Subcutaneous abdominal adipose tissue (tissue), 5 donors: ENCODE measurements around the gene BST1.

Experiments used
- H3K27ac ChIP-seq: one replicate; pipeline ENCODE4 v1.7.0; 2013; ENCODE audit warnings: low read depth, mild to moderate bottlenecking, inconsistent platforms, low read length, moderate library complexity
- H3K27me3 ChIP-seq, 5 donors: one replicate each; pipeline ENCODE4 v1.7.0; 2013; ENCODE audit warnings: low read length in 5 of 5, inconsistent platforms in 1 of 5; ENCODE audit not compliant: control insufficient read depth in 5 of 5, insufficient read depth in 4 of 5
- H3K36me3 ChIP-seq, 5 donors: one replicate each; pipeline ENCODE4 v1.7.0; 2013; ENCODE audit warnings: low read length in 5 of 5; ENCODE audit not compliant: control insufficient read depth in 5 of 5, insufficient read depth in 5 of 5
- H3K4me1 ChIP-seq, 5 donors: one replicate each; pipeline ENCODE4 v1.7.0; 2013; ENCODE audit warnings: low read length in 5 of 5, mild to moderate bottlenecking in 3 of 5, moderate library complexity in 1 of 5; ENCODE audit not compliant: control insufficient read depth in 5 of 5, insufficient read depth in 5 of 5
- H3K4me3 ChIP-seq, 5 donors: one replicate each; pipeline ENCODE4 v1.7.0; 2013; ENCODE audit warnings: low read length in 5 of 5, low read depth in 1 of 5
- H3K9ac ChIP-seq, 5 donors: one replicate each; pipeline ENCODE4 v1.7.0; 2013; ENCODE audit warnings: low read length in 5 of 5, mild to moderate bottlenecking in 4 of 5, moderate library complexity in 3 of 5
- H3K9me3 ChIP-seq, 5 donors: one replicate each; pipeline ENCODE4 v1.7.0; 2013; ENCODE audit warnings: low read length in 5 of 5; ENCODE audit not compliant: control insufficient read depth in 5 of 5
- donor health status: healthy.
- donor health status: healthy.
- donor health status: healthy.
- donor health status: healthy.
- donor health status: healthy.

The BST1 gene

GRCh38 chr4:15704129-15704528 is 1.3 kb downstream of the BST1 start:
- Histone ChIP-seq H3K4me1 (peaks cover 0 to 34% (median 21%) of the 10 kb centered on the region in 5 donors), H3K36me3 (no peaks in the 10 kb centered on the region), H3K9me3 (no peaks in the 10 kb centered on the region), H3K27ac (no peak overlapping the region), H3K27me3 (no peaks in the 10 kb centered on the region), H3K4me3 (no peak overlapping the region), H3K9ac (no peak overlapping the region)

- Histone ChIP-seq H3K4me1 (peaks cover 0 to 34% (median 21%) of the 10 kb centered on the region in 5 donors), H3K9ac (peak overlapping the region in 3 of 5 donors; percentile 15 to 42 (median 23)), H3K9me3 (no peaks in the 10 kb centered on the region), H3K4me3 (peak overlapping the region in 1 of 5 donors; percentile 0), H3K27me3 (no peaks in the 10 kb centered on the region), H3K27ac (peak overlapping the region; percentile 91), H3K36me3 (no peaks in the 10 kb centered on the region)
These were observed 3.9 kb downstream of the BST1 start for GRCh38 chr4:15706646-15707362.

GRCh38 chr4:15707363-15707715 is 4.5 kb downstream of the BST1 start:
- no peaks in the 10 kb centered on the region for H3K27me3 ChIP-seq
- H3K27ac ChIP-seq, result peak overlapping the region; percentile 91

GRCh38 chr4:15711762-15712161 is 8.9 kb downstream of the BST1 start:
- Histone ChIP-seq H3K27me3 (no peaks in the 10 kb centered on the region), H3K4me1 (peaks cover 2 to 28% (median 19%) of the 10 kb centered on the region in 5 donors), H3K9me3 (no peaks in the 10 kb centered on the region), H3K4me3 (no peak overlapping the region), H3K36me3 (peaks cover 2 to 5% (median 4%) of the 10 kb centered on the region in 5 donors), H3K27ac (no peak overlapping the region), H3K9ac (no peak overlapping the region)

More at GRCh38 chr4:15707363-15707715, 4.5 kb downstream of the BST1 start:
- Histone ChIP-seq H3K9ac (peak overlapping the region in 2 of 5 donors; percentile 15 to 42), H3K4me1 (peaks cover 0 to 31% (median 20%) of the 10 kb centered on the region in 5 donors), H3K9me3 (no peaks in the 10 kb centered on the region), H3K36me3 (peaks cover 0 to 5% (median under 1%) of the 10 kb centered on the region in 5 donors), H3K4me3 (peak overlapping the region in 2 of 5 donors; percentile 0 to 35)

- H3K4me1 ChIP-seq, result peaks cover 2 to 29% (median 19%) of the 10 kb centered on the region in 5 donors
- H3K9ac ChIP-seq, result no peak overlapping the region
- H3K9me3 ChIP-seq, result no peaks in the 10 kb centered on the region
- H3K27ac ChIP-seq, result no peak overlapping the region
- H3K36me3 ChIP-seq, result peaks cover 2 to 5% (median 4%) of the 10 kb centered on the region in 5 donors
- no peak overlapping the region for H3K4me3 ChIP-seq
- no peaks in the 10 kb centered on the region for H3K27me3 ChIP-seq
These were observed 9.3 kb downstream of the BST1 start for GRCh38 chr4:15712214-15712613.

- Histone ChIP-seq H3K9me3 (no peaks in the 10 kb centered on the region), H3K27me3 (no peaks in the 10 kb centered on the region), H3K4me3 (no peak overlapping the region), H3K9ac (no peak overlapping the region), H3K27ac (no peak overlapping the region), H3K36me3 (peaks cover 3 to 8% (median 5%) of the 10 kb centered on the region in 5 donors), H3K4me1 (peaks cover 2 to 27% (median 21%) of the 10 kb centered on the region in 5 donors)
These were observed 11.3 kb downstream of the BST1 start for GRCh38 chr4:15714141-15714540.

- Histone ChIP-seq H3K4me1 (peaks cover 2 to 27% (median 21%) of the 10 kb centered on the region in 5 donors), H3K36me3 (peaks cover 4 to 12% (median 5%) of the 10 kb centered on the region in 5 donors), H3K4me3 (no peak overlapping the region), H3K27ac (no peak overlapping the region), H3K27me3 (no peaks in the 10 kb centered on the region), H3K9ac (no peak overlapping the region), H3K9me3 (no peaks in the 10 kb centered on the region)
These were observed 12.0 kb downstream of the BST1 start for GRCh38 chr4:15714646-15715435.

GRCh38 chr4:15716115-15716514 is 13.2 kb downstream of the BST1 start:
- Histone ChIP-seq H3K27ac (peak overlapping the region; percentile 9), H3K36me3 (peaks cover 4 to 12% (median 5%) of the 10 kb centered on the region in 5 donors), H3K4me3 (no peak overlapping the region), H3K27me3 (no peaks in the 10 kb centered on the region), H3K4me1 (peaks cover 2 to 27% (median 21%) of the 10 kb centered on the region in 5 donors), H3K9me3 (no peaks in the 10 kb centered on the region), H3K9ac (no peak overlapping the region)

- H3K4me3 ChIP-seq, result no peak overlapping the region
- no peaks in the 10 kb centered on the region for H3K27me3 ChIP-seq
- peaks cover 2 to 27% (median 21%) of the 10 kb centered on the region in 5 donors for H3K4me1 ChIP-seq
- peak overlapping the region; percentile 33 for H3K27ac ChIP-seq
- H3K9ac ChIP-seq, result peak overlapping the region in 2 of 5 donors; percentile 1 to 57
- H3K36me3 ChIP-seq, result peaks cover 2 to 14% (median 5%) of the 10 kb centered on the region in 5 donors
- no peaks in the 10 kb centered on the region for H3K9me3 ChIP-seq
These were observed 14.2 kb downstream of the BST1 start for GRCh38 chr4:15717086-15717485.
